GM18517 (cell line): ENCODE data around the gene S100A14.
"Not testable (repeated sequence)": the region's sequence is repeated elsewhere in the genome, so short reads cannot be mapped to it uniquely, and the experiment has no call there.

Experiments used
- ATAC-seq: cut with Tn5 transposase; IDR thresholded peaks from one replicate; pipeline ENCODE4 v1.9.1; 2021; ENCODE audit warnings: mild to moderate bottlenecking, moderate library complexity; ENCODE audit not compliant: unreplicated experiment

Gene S100A14

DNA sequence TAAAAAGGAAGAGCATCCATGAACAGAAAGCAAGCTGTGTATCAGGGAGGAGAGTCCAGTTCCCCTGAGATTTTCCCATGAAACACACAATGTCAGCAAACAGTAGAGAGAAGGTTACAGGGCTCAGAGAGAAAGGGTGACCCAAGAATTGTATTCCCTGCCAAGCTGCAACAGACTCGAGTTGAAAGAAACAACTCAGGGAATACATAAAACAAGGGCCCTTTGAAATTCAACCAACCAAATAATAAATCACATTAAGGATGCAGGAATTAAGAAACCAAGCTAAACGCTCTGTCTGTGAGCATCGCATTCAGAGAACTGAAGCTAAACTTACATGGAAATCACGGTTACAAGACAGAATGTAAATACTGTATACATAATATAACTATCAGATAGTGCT is 23.4 kb downstream of the S100A14 start:
- ATAC-seq: no peak

DNA sequence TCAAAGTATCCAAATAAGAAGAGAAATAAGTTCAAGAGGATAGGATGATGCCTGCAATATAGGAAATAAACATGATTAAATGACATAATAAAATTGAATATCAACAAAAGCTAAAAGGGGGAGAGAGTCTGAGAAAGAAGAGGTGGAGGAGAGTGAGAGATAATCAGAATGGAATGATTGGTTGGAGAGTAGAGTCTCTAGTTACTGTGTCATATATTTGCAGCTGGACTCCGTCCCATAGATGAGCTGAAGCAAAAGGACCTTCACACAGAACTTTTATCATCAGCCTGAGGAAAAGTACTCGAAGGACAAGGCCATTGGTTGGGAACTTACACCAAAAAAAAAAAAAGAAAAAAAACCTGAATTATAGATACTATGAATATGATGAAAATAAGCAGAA is 27.6 kb downstream of the S100A14 start:
- no peak for ATAC-seq

DNA sequence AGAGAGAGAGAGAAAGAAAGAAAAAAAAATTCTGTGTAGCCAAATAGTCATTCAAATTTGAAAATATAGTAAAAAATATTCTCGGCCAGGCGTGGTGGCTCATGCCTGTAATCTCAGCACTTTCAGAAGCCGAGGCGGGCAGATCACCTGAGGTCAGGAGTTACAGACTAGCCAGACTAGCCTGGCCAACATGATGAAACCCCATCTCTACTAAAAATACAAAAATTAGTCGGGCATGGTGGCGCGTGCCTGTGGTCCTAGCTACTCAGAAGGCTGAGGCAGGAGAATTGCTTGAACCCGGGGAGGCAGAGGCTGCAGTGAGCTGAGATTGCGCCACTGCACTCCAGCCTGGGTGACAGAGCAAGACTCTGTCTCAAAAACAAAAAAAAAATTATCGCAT is 28.1 kb downstream of the S100A14 start:
- not testable (repeated sequence) for ATAC-seq

DNA sequence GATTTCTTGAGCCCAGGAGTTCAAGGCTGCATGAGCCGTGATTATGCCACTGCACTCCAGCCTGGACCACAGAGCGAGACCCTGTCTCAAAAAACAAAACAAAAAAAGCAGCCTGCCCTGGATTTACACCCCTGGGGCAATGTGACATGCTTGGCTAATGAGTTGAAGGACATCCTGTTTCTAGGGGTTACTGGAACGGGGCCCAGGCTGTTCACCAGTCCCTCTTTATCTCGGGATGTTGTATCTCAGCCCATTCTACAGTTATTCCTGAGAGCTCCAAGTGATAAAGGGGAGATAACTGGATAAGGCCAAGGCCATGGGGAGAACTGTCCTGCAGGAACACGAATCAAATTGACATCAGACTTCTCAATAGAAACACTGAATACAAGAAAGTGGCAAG is 28.8 kb downstream of the S100A14 start:
- ATAC-seq: no peak

DNA sequence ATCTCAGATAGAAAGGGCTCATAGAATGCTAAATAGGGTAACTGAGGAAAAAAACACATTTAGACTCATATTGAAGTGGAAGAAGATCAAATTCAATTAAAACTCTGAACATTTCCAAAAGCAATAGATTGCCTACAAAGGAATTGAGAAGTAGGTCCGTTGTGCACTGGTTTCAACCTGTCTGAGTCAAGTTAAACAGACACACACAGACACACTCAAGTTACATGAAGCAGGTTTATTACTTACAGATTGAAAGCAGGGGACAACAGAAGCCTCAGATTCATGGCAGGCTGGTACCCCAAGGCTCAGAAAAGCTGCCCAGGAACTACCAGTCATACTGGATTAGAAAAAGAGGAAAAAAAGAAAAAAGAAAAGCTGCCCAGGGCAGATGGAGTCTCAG is 29.8 kb downstream of the S100A14 start:
- no peak for ATAC-seq

DNA sequence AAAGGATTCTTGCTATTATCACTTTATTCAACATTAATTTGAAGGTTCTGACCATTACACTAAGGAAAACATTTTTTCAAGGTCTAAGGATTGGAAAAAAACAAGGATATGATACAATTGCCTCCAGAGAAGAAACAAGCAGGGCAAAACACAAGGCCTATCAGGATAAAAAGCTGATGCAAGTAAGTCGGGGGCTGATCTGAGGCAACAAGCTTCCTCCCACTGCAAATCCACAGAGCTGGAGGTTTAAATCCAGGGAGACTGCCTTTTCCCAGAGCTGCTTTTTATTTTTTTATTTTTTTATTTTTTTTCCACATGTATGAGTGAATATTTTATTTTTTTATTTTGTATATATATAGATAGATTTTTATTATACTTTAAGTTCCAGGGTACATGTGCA is 31.1 kb downstream of the S100A14 start:
- ATAC-seq: no peak

DNA sequence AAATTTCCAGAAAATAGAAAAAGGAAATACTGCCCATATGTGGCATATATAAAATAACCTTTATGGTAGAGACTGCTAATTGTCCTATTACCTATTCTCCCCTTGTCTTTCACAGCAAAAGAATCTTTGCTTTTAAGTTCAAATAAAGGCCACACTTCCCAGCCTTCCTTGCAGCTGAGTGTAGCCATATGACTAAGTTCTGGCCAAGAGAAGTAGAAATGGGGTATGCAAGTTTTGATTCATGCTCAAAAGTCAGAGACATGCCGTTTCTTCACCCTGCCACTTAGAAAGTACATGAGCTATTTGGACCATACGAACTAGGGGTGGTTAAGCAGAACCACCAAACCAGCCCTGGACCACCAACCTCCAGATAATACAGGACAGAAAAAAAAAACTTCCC is 32.1 kb downstream of the S100A14 start:
- ATAC-seq: no peak

DNA sequence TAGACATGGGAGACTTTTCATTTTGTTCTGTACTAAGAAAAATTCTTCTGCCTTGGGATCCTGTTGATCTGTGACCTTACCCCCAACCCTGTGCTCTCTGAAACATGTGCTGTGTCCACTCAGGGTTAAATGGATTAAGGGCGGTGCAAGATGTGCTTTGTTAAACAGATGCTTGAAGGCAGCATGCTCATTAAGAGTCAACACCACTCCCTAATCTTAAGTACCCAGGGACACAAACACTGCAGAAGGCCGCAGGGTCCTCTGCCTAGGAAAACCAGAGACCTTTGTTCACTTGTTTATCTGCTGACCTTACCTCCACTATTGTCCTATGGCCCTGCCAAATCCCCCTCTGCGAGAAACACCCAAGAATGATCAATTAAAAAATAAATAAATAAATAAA is 32.6 kb downstream of the S100A14 start:
- not testable (repeated sequence) for ATAC-seq

DNA sequence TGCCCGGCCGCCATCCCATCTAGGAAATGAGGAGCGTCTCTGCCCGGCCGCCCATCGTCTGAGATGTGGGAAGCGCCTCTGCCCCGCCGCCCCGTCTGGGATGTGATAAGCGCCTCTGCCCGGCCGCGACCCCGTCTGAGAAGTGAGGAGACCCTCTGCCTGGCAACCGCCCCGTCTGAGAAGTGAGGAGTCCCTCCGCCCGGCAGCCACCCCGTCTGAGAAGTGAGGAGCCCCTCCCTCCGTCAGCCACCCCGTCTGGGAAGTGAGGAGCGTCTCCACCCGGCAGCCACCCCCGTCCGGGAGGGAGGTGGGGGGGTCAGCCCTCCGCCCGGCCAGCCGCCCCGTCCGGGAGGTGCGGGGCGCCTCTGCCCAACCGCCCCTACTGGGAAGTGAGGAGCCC is 33.3 kb downstream of the S100A14 start:
- not testable (repeated sequence) for ATAC-seq

DNA sequence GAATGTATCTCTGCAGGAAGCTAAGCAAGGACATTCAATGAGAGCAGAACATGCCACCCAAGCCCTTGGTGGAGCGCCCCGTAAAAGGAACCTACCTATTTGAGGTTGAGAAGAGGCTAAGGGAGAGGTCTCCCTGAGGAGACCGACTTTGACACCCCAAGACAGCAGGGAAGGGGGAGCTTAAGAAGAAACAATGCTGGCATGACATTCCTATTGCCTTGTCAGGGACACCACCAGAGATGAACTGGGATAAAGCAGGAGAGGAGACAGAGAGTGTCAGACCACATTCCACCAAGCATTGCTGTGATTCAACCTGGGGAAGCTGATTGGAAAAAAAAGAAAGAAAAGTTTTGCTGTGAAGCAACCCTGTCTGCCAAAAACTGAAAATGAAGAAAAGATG is 37.2 kb downstream of the S100A14 start:
- ATAC-seq: no peak

DNA sequence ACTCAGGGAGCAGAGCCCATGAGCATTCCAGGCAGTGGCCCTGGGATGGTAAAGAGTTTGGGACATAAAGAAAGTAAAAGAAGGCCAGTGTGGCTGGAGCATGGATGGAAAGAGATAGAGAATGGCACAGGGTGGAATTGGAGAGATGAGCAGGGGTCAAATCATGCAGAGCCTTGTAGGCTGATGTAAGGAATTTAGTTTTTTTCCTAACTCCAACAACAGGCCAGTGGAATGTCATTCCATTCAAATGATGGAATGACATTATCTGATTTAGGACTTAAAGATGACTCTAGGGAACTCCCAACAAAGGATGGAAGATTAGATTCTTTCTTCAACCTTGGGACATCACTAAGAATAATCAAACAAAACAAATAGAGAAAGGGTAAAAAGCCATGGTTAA is 37.6 kb downstream of the S100A14 start:
- no peak for ATAC-seq

DNA sequence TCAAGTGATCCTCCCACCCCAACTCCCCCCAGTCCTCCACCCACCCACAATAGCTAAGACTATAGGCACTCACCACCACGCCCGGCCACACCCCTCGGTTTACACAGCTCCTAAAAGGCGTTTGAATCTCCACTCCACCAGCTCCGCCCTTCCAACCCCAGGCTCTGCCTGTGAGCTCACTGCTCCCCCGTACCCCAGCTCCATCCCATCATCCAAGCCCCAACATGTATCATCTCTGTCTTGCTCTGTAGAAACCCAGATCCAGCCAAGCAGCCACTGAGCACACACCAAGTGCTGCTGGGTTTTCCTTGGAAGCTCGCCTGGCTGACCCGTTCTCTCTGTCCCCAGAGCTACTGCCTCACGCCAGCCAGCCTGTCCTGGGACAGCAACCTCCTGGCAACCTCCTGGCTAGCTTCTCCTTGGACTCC is 38.5 kb downstream of the S100A14 start:
- no peak for ATAC-seq

DNA sequence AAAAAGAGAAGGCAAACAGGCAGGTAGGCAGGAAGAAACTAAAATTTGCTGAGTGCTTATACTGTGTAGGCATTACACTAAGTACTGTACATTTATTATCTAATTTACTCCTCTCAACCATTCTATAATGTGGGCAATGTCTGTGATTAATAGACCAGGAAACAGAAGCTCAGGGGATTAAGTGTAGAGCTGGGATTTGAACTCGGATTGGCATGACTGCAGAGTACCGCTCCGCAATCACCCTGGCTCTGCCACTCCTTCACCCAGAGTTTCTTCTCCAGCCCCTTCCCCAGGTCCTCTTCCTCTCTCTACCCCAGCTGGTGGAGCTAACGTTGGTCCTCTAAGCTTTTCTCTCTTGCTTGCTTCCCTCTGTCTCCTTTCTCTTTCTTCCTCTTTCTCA is 39.0 kb downstream of the S100A14 start:
- no peak for ATAC-seq

DNA sequence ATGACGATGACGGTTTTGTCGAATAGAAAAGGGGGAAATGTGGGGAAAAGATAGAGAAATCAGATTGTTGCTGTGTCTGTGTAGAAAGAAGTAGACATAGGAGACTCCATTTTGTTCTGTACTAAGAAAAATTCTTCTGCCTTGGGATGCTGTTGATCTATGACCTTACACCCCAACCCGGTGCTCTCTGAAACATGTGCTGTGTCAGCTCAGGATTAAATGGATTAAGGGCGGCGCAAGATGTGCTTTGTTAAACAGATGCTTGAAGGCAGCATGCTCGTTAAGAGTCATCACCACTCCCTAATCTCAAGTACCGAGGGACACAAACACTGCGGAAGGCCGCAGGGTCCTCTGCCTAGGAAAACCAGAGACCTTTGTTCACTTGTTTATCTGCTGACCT is 40.6 kb downstream of the S100A14 start:
- ATAC-seq: not testable (repeated sequence)

DNA sequence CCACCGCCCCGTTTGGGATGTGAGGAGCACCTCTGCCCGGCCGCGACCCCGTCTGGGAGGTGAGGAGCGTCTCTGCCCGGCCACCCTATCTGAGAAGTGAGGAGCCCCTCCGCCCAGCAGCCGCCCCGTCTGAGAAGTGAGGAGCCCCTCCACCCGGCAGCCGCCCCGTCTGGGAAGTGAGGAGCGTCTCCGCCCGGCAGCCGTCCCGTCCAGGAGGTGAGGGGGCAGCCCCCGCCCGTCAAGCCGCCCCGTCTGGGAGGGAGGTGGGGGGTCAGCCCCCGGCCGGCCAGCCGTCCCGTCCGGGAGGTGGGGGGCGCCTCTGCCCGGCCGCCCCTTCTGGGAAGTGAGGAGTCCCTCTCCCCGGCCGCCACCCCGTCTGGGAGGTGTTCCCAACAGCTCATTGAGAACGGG is 41.0 kb downstream of the S100A14 start:
- not testable (repeated sequence) for ATAC-seq

DNA sequence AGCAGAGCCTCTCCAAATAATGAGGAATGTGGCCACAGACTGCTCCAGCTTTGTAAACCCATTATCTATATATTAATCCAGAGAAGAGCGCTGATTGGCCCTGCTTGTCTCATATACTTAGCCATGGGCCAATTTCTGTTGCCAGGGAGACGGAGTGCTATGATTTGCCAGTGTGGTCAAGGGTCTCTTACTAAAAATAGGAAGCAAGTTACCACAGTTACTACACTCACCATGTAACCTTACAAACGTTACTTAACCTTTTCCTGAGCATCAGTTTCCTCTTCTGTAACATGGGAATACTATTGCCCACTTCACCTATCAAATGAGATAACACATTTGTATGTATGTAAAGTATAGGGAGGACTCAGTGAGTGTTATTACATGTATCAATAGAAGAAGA is 42.8 kb downstream of the S100A14 start:
- ATAC-seq: no peak

DNA sequence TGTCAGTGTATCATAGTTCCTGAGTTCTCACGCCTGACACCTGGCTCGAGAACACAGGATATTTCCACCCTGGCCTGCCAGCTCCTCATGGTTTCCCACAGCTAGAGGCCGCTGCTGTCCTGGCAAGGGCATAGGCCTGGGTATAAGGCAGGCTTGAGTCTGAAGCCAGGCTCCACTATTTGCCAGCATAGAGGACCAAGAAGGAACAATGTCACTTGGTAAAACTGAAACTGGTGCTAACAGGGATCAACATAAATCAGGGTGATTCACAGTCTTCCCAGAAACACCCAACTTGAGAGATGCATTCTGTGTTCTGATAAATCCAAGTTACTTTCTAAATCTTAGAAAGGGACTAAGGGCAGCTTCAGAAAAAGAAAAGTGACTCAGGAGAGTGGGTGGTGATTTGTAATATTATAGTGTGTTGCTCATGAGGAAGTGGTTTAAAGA is 43.5 kb downstream of the S100A14 start:
- no peak for ATAC-seq

DNA sequence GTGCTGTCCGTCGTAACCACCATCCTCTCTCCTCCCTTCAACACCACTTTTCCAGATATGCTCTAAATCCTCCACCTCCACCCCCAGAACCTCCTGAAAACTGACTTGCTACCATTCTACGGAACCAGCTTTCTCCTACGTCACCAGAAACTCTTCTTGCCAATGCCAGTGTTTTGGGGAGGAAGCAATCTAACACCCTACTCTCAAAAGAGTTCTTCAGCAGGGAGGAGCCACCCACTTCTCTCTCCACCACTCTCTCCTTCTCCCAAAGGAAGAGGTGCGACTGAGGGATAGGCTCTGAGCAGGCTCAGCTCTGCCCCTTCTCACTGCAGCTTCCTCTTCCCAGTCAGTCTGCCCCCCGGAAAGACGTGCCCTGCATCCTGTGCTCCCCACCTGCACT is 44.4 kb downstream of the S100A14 start:
- no peak for ATAC-seq

DNA sequence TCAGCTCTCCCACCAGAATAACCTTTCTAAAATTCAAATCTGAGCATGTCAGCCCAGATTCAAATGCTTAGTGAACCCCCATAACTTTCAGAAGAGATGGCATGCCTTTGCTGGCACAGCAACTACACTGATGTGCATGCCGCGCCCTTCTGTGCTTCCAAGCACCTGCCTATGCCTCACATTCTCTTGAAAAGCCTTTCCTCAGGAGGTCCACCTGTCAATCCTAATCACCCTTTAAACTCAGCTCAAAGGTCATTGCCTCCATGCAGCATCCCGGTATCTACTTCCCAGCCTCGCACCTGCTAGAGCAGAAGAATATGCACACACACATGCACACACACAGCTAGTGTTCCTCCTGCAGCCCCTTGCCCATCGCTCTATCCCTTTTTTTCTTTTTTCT is 45.3 kb downstream of the S100A14 start:
- ATAC-seq: no peak

DNA sequence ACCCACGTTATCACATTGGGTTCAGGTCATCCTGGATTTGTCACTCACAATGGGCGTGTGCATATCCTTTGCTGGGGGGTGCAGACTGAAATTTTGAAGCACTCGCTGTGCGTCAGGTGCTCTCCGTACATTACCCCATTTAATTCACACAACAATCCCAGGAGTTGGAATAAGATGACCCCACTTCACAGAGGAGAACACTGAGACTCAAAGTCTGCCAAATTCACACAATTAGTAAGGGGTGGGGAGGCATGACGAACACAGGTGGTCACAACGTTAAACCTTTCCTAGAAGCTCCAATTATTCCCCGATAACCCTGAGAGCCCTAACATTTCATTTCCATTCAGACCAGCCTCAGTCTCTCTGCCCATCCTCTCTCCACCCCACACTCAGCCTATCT is 46.7 kb downstream of the S100A14 start:
- ATAC-seq: no peak

DNA sequence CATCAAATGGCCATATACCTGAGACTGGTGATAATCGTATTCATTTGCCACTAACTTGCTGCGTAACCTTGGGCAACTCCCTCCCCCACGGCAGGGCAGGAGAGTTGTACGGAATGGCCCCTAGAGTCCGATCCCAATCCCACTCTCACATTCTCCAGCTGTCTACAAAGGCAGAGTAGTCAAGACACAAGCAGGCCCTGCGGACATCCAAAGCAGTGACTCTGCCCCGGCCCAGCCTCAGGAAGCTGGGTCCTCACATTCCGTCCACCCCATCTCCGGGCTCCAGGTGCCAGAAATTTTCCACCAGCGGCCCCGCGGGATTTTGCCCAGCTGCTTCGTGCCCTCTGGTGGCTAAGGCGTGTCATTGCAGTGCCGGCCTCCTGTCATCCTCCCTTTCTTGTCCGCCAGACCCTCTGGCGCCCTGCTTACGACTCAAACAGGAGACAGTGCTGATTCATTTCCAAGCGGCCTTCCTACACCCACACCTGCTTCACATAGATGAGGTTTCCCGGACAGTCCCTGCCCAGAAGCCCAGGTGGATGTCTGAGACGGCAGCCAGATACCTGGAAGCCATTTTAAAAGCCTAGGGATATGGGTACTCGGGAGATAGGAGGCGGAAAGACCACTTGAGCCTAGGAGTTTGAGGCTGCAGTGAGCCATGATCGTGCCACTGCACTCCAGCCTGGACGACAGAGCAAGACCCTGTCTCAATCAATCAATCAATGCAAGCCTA is 47.6 kb downstream of the S100A14 start:
- no peak for ATAC-seq

DNA sequence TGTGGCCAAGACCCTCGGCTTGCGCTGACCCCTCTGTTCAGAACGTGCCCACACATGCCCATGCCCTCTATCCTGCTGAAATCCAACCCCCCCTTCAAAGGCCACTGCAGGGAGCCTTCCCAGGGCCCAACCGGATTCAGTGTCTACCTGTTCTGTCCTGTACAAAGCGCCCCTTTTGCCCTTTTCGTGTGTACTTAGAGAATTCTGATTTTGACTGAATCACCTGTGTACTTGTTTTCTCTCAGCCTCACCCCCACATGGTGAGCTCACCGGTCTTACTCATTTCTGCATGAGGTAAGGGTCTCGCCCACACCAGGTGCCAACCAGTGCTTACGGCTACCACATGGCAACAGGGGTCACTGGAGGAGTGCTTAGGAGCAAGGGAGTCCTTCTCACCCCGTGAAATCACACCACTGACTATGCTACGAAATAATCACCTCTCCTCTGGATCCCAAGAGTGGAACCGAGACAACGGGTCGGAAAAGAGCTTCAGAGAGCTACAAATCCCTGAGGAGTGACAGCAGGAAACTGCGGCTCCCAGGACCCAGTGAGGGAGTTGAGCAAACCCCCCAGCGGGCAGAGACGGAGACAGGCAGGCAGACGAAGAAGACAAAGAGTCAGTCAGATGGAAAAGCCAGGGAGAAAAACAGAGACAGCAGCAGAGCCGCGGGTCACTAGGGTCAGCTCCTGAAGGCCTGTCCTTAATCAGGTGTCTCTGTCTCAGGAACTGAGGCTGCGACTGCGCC is 48.3 kb downstream of the S100A14 start:
- ATAC-seq: no peak
